HG03095 (cell line): ENCODE measurements around the gene CLNS1A.
"Not testable (repeated sequence)": the region's sequence is repeated elsewhere in the genome, so short reads cannot be mapped to it uniquely, and the experiment has no call there.

ENCODE experiments used
- ATAC-seq: cut with Tn5 transposase; IDR thresholded peaks from one replicate; pipeline ENCODE4 v1.9.1; 2021; ENCODE audit warnings: moderate library complexity; ENCODE audit not compliant: unreplicated experiment

The CLNS1A gene

DNA sequence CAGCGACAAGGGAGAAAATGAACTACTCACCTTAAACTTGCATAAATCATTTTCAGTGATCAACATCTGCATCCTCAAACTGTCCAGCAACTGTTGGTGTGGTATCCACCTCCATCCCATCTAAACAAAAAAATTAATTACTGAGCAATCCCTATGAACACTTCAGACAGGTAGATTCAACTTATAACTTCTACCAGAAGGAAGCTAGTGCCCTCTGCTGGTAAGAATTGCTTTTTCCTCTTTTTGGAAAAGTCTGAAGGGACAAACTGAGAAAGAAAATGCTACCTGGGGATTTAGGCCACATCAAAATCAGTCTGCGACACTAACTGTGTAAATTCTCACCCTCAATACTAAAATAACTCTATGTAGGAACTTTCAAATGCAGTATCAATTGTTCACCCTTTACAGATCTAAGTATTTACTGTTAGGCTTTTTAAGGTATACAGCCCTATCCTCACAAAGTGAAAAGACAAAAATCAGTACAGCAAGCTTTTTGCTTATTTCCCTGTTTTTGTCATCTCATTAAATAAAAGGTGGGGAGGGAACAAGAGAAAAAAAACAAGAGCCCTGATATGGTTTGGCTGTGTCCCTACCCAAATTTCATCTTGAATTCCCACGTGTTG lies 17.9 kb downstream of the CLNS1A start:
- no peak for ATAC-seq

GRCh38 chr11:77617892-77618291 lies 19.7 kb downstream of the CLNS1A start:
- no peak for ATAC-seq

DNA sequence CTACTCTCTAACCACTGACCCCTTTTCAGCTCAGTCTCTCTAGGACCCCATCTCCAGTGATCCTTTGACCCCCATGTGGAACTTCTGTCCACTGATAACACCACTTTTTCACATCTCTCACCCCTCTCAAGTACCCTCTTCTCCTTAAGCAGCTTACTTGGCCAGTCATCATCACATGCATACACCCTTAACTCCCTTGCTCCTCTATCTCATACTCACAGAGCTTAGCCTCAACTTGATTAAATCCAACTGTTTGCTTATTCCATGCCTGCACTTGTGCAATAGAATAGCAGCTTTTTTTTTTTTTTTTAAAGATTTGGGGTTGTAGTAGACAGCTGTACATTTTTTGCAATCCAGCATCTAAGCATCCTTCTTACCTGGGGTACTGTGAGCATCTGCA lies 25.7 kb downstream of the CLNS1A start:
- no peak for ATAC-seq

GRCh38 chr11:77609234-77609633 lies 28.4 kb downstream of the CLNS1A start:
- no peak for ATAC-seq

DNA sequence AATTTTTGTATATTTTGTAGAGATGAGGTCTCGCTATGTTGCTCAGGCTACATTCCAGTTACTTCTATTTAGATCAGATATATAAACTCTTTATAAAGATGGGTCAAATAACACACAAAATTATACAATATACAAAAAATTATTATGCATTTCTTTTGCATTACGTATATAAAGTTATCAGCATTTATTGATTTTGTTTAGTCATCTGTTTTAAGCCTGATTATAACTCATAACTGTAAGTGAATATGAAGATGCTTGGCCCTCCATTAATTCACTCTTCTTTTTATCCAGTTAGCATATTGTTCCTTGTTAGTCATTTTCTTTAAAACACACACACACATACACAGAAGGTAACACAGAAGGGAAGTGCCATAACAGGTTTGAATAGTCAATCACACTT lies 33.3 kb downstream of the CLNS1A start:
- ATAC-seq, result no peak

DNA sequence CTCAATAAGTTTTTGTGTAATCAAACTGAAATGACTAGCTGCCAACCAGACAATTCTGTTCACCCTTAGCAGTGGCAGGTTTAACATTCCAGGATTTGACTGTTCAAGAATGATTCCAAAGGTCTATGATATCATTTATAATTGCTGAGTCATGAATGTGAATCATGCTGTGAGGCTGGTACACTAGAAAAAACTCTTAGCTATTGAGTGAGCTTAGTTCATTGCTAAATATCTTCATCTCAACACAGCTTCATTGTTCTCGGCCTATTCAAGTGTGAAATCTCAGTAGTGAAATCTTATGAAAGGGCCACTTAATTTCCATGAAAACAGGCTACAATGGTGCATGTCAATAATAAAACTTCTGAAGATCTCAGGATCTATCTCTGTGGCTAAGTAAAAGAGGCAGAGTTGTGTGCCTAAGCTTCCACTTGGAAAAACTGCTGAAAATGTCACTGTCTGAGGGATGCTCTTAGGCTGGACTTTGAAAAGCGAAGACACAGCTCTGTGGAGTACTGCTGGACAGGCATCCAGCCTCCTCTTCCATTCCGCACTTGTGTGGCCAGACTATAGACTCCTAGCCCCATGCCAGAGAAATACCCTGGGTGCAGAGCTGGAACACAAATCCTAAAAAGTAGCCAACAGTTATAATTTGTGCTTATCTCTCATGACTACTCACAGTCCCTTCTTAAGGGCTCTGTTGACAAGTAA lies 35.1 kb downstream of the CLNS1A start:
- no peak for ATAC-seq

GRCh38 chr11:77598195-77598594 lies 39.4 kb downstream of the CLNS1A start:
- ATAC-seq, result no peak

DNA sequence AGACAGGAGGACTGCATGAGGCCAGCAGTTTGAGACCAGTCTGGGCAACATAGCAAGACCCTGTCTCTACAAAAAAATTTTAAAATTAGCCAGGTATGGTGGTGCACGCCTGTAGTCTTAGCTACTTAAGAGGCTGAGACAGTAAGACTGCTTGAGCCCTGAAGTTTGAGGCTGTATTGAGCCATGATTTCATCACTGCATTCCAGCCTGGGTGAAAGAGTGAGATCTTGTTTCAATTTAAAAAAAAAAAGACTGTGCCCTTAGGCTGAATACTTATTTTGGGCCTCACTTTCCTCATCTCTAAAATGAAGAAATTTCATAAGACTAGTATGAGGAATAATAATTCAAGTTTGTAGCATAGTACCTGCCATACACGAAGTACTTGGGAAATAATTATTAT lies 41.0 kb downstream of the CLNS1A start:
- ATAC-seq, result no peak

- no peak for ATAC-seq
These were observed 43.7 kb downstream of the CLNS1A start for GRCh38 chr11:77593883-77594282.

DNA sequence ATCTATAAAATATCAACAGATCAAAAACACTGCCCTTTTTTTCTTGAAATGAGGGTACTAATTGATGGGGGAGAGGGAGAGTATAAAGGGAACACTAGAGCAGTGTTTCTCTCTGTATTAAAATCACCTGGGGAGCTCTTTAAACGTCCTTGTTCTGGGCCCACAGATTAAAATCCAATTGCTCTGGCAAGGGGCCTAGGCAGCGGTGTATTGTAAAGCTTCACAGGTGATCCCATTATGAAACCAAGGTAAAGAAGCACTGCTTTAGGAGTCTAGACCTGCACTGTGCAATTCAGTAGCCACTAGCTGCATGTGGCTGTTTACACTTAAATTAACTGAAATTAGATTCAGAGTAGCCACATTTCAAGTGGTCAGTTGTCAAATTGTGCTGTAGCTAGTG lies 44.9 kb downstream of the CLNS1A start:
- no peak for ATAC-seq

DNA sequence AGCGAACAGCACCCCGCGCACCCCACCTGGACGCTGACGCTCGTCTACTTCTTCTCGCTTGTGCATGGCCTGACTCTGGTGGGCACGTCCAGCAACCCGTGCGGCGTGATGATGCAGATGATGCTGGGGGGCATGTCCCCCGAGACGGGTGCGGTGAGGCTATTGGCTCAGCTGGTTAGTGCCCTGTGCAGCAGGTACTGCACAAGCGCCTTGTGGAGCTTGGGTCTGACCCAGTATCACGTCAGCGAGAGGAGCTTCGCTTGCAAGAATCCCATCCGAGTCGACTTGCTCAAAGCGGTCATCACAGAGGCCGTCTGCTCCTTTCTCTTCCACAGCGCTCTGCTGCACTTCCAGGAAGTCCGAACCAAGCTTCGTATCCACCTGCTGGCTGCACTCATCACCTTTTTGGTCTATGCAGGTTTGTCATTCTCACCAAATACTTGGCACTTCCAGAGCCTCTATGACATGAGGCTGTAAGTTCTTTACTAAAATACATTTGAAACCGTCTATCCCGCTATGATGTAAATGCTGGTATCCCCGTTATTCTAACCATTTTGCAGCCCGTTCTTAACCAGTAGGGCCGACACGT lies 47.3 kb downstream of the CLNS1A start:
- ATAC-seq, result peak; percentile 26

- ATAC-seq, result peak; percentile 86
These were observed 47.9 kb downstream of the CLNS1A start, which contains the start of gene AQP11 for GRCh38 chr11:77589521-77590193. Gene AQP11, plus strand, starts transcription at chr11:77589953. Its CDS starts 40 bp downstream, at chr11:77589993.

DNA sequence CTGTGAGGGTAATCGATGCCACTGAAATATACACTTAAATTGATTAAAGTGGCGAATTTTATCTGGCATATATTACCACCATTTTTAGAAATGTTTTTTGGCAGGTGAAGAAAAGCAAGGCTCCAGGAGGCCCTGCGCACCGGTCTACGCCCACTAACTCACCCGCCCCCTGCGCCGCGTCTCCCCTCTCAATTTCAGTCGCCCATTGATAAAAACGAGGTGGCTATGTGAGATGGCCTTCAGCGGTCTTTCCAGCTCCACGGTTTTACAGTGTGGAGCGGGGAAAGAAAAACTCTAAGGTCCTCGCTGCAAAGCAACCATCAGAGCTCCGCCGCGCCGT lies 48.4 kb downstream of the CLNS1A start:
- peak; percentile 5 for ATAC-seq

DNA sequence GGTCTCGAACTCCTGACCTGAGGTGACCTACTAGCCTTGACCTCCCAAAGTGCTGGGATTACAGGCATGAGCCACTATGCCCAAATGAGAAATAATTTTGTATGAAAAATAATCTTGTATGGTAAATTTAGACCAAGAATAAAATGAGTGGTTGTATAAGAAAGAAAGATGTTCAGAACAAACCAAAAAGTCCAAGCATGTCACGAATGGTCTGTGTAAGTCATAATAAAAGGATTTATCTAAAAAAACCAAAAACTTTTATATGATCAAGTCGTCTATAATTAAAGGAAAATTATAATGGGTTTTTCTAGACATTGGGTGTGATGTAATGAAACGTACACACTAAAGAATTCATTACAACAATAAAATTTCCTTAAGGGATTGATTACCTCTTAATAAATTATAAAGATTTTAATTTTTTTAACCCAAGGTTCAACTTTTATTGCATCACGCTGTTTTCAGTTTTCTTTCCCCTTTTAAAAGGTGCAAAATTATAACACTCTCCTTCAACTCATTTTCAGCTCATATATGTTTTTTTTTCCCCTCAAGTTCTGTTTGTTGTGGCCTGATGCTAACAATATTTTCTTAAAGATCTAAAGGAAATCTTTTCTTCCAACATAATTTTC lies 56.8 kb downstream of the CLNS1A start:
- no peak for ATAC-seq

GRCh38 chr11:77575428-77575827 lies 62.2 kb downstream of the CLNS1A start:
- not testable (repeated sequence) for ATAC-seq

DNA sequence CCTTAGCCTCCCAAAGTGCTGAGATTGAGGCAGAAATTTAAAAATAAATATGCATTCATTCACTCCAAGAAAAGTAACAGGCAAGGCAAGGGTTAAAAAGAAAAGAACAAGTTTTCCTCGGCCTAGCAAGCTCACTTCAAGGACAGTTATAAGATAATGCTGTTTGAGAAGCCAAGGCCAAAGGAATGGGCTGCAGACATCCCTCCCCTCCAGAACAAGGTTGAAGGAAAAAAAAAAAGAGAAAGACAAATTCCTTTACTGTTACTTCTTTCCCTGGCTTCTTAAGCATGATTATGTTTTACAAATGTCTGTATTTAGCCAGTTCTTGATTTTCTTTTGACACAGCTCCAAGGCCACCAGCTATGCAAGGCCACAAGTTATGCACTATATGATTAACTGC lies 66.7 kb downstream of the CLNS1A start:
- not testable (repeated sequence) for ATAC-seq

- ATAC-seq, result no peak
These were observed 67.9 kb downstream of the CLNS1A start for GRCh38 chr11:77569676-77570070.

GRCh38 chr11:77568916-77569675 lies 68.5 kb downstream of the CLNS1A start:
- ATAC-seq, result no peak

DNA sequence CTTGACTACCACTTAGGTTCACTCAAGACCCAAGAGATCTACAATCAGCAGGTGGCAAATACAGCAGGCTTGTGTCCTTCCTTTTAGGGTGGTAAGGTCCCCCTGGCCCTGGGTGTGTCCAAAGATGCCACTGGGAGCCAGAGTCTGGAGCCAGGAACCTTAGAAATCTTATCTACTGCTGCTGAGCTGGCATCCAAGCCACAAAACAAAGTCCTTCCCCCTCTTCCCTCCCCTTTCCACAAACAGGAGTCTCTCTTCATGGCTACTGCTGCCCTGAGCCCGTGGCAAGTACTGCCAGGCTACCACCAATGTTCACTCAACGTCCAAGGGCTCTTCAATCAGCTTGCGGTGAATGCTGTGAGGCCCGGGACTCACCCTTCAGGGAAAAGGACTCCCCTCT lies 69.3 kb downstream of the CLNS1A start:
- no peak for ATAC-seq
